Fibroblast of pulmonary artery (primary cell): ENCODE results near the gene CACNA1I.

Experiments
- DNase-seq: peaks from one replicate; pipeline ENCODE4 v3.0.0-alpha.2; 2010; ENCODE audit warnings: low read depth
- H3K4me3 ChIP-seq: replicated peaks from 2 replicates; pipeline ENCODE4 v1.5.1; 2011; ENCODE audit warnings: low read depth, mild to moderate bottlenecking, control low read depth, low read length, moderate library complexity
- CTCF ChIP-seq: IDR thresholded peaks from 2 replicates; pipeline ENCODE4 v1.5.1; 2011; ENCODE audit warnings: mild to moderate bottlenecking, control low read depth, low read length, inconsistent platforms; ENCODE audit errors: missing control alignments

Gene CACNA1I

GRCh38 chr22:39536711-39537110 is 33.8 kb upstream of the CACNA1I start:
- no peak for TF ChIP-seq CTCF
- no peak overlapping the region for H3K4me3 ChIP-seq
- DNase-seq: no peak

GRCh38 chr22:39537975-39538374 is 32.6 kb upstream of the CACNA1I start:
- TF ChIP-seq CTCF: no peak
- no peak for DNase-seq
- H3K4me3 ChIP-seq: no peak overlapping the region

- H3K4me3 ChIP-seq: no peak overlapping the region
- TF ChIP-seq CTCF: peak; percentile 43
- DNase-seq: peak; percentile 35
Observed at GRCh38 chr22:39543095-39543494, 27.5 kb upstream of the CACNA1I start.

- H3K4me3 ChIP-seq: no peak overlapping the region
- DNase-seq: peak; percentile 43
- TF ChIP-seq CTCF: no peak
Observed at GRCh38 chr22:39545386-39546365, 24.9 kb upstream of the CACNA1I start.

GRCh38 chr22:39546889-39547586 is 23.5 kb upstream of the CACNA1I start:
- no peak overlapping the region for H3K4me3 ChIP-seq
- DNase-seq: no peak
- TF ChIP-seq CTCF: no peak

- no peak overlapping the region for H3K4me3 ChIP-seq
- no peak for DNase-seq
- no peak for TF ChIP-seq CTCF
Observed at GRCh38 chr22:39547587-39547947, 23.0 kb upstream of the CACNA1I start.

- no peak for TF ChIP-seq CTCF
- H3K4me3 ChIP-seq: no peak overlapping the region
- DNase-seq: no peak
Observed at GRCh38 chr22:39553429-39553828, 17.1 kb upstream of the CACNA1I start.
